Measurements from ENCODE around the gene STXBP5L. TPM values are rescaled to one million over a fixed set of nuclear protein-coding genes. Genes with fewer than 3 reads are reported as not detected.
"Not testable (repeated sequence)": the region's sequence is repeated elsewhere in the genome, so short reads cannot be mapped to it uniquely, and the experiment has no call there.

STXBP5L gene
- polyA plus RNA-seq, 1 donor, result 0.33 TPM

DNA sequence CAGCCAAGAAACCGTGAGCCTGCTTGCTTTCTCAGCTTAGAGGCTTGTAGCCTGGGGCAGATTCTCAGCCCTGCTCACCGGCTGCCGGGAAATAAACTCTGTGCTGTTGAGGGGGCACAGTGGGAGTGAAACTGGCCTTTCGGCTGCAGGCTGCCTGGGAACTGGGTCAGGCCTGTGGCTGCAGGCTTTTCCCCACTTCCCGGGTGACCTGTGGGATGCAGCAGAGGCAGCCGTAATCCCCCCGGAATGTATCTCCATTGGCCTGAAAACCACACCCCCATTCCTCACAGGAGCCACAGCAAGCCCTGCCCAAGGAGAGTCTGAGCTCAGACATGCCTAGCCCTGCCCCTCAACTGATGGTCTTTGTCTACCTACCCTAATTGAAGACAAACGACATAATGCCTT lies 110.9 kb downstream of the STXBP5L start:
- DNase-seq, result no peak

DNA sequence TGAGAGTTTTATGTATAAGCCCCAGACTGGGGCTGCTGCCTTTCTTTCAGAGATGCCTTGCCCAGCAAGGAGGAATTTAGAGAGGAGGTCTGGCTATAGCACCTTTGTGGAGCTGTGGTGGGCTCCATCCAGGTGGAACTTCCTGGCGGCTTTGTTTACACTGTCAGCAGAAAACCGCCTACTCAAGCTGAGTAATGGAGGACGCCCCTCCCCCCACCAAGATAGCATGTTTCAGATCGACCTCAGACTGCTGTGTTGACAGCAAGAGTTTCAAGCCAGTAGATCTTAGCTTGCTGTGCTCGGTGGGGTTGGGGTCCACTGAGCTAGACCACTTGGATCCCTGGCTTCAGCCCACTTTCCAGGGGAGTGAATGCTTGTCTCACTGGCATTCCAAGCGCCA lies 155.6 kb downstream of the STXBP5L start:
- no peak for DNase-seq

DNA sequence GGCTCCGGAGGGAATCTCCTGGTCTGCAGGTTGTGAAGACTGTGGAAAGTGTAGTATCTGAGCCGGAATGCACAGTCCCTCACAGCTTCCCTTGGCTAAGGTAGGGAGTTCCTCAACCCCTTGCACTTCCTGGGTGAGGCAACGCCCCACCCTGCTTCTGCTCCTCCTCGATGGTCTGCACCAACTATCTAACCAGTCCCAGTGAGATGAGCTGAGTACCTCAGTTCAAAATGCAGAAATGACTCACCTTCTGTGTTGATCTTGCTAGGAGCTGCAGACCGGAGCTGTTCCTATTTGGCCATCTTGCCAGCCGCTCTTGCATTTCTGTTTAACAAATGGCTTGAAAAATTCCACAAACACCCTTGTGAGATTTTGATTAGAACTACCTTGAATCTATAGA lies 156.1 kb downstream of the STXBP5L start:
- DNase-seq, result no peak

DNA sequence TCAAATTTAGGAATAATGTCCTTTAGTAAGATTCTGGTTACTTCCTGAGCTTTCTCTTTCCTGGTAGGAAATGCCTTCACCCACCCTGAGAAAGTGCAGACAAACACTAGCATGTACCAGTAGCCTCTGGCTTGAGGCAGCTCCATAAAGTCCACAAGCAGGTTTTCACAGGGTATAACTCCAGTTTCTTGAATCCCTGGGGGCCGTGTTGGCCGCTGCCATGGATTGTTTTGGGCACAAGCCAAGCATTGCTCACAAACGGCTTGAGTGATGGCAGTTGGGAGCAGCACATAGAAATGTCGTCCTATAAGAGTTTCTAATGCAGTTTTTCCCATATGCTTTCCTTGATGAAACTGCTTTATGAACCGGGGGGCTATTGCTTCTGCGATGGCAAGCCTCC lies 164.1 kb downstream of the STXBP5L start:
- peak; percentile 21 for DNase-seq

DNA sequence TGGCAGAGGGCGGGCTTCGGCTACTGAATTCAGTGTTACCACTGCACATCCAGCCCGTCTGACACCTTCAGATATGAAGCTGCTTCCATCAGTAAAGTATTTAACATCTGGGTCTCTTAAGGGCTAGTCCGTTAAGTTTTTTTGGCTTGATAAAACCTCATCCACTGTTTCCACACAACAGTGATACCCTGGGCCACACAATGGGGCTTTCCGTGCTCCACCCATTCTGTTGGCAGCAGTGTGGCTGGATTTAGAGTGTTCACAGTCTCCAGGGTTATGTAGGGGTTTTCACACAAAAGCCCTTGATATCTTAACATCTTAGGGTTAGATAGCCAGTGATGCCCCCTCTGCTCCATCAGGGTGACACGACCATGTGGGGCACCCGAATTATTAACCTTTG lies 165.0 kb downstream of the STXBP5L start:
- no peak for DNase-seq

DNA sequence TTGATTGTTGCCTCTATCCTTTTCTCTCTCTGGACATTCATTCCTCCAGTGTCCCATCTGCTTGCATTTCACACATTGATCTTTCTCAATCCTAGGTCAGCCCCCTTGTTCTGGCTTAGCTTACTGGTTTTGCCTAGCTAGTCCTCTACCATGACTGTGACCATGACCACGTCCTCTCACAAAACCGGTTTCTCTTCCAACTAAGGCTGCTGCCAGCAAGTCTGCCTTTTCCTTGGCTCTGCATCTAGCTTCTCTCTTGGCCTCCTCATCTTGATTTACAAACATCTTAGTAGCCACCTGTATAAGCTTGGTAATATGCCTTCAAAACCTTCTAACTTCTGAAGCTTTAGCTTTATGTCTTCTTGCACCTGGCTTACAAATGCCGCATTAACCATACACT lies 167.2 kb downstream of the STXBP5L start:
- DNase-seq, result no peak

DNA sequence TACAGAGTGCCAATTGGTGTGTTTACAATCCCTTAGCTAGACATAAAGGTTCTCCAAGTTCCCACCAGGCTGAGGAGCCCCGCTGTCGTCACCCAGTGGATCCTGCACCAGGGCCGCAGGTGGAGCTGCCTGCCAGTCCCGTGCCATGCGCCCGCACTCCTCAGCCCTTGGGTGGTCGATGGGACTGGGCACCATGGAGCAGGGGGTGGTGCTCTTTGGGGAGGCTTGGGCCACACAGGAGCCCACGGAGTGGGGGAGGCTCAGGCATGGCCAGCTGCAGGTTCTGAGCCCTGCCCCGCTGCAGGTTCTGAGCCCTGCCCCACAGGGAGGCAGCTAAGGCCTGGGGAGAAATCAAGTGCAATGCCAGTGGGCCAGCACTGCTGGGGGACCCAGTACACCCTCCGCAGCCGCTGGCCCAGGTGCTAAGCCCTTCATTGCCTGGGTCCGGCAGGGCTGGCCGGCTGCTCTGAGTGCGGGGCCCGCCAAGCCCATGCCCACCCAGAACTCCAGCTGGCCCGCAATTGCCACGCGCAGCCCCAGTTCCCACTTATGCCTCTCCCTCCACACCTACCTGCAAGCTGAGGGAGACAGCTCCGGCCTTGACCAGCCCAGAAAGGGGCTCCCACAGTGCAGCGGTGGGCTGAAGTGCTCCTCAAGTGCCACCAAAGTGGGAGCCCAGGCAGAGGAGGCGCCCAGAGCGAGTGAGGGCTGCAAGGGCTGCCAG lies 170.5 kb downstream of the STXBP5L start:
- not testable (repeated sequence) for DNase-seq

DNA sequence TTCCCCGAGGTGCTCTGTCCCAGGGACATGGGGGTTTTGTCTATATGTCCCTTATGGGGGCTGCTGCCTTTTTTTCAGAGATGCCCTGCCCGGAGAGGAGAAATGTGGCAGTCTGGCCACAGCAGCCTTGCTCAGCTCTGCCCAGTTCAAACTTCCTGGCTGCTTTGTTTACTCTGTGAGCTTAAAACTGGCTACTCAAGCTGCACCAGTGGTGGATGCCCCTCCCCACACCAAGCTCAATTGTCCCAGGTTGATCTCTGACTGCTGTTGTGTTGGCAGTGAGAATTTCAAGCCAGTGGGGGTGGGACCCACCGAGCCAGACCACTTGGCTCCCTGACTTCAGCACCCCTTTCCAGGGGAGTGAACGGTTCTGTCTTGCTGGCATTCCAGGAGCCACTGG lies 188.9 kb downstream of the STXBP5L start:
- DNase-seq, result no peak

DNA sequence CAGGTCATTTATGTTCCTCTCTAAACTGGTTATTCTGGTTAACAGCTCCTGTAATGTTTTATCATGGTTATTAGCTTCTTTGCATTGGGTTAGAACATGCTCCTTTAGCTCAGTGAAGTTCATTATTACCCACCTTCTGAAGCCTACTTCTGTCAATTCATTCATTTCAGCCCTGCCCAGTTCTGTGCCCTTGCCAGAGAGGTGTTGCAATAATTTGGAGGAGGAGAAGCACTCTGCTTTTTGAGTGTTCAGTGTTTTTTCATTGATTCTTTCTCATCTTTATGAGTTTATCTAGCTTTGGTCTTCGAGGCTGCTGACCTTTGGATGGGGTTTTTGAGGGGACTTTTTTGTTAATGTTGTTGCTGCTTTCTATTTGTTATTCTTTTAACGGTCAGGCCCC lies 203.1 kb downstream of the STXBP5L start:
- not testable (repeated sequence) for DNase-seq

DNA sequence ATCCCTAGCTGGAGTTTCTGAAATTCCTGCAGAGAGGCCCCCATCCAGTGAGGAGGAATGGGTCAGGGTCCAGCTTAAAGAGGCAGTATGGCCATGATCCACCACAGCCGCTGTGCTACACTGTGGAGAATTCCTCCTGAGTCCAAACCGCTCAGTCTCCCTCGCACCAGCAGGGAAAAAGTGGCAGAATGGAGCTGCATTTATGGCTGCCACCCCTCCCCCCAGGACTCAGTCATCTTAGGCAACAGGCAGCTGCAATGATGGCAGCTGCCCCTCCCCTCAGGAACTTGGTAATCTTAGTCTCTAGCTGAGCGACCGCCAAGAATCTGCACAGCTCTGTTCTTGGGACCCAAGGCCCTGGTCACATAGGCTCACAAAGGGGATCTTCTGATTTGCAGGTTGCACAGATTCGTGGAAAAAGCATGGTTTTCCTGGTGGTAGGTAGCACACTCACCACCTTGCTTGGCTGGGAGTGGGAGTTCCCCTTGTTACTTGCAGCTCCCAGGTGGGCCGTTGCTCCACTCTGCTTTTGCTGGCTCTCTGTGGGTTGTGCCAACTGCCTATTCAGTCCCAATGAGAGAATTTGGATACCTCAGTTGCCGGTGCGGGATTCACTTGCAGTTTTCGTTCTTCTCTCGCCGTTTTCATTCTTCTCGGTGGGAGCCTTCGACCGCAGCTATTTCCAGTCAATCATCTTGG lies 204.1 kb downstream of the STXBP5L start:
- DNase-seq, result no peak

DNA sequence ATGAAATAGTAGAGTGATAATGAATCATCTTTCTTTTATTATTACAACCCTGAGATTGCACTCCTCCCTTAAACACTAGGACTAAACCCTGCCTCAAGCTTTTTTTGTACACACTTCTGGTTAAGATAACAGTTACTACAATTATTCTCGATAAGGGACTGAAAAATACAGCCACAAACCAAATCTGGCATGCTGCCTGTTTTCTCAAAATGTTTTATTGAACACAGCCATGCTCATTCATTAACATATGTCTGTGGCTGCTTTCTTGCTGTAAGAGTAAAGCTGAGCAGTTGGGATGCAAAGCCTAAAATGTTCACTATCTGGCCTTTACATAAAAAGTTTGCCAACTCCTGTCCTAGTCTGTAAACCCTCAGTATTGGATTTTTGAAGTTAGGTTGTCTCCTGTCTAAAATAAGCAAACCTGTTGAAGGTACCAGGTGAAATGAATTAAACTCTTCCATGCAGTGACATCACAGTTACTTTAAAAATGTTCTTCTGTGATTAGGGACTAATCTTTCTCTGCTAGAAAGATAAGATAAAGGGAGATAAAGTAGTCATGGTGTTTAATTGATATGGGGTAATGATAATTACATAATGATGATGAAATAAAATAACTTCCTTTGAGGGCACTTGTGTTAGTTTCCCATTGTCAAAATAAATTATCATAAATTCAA lies 218.2 kb downstream of the STXBP5L start:
- no peak for DNase-seq

DNA sequence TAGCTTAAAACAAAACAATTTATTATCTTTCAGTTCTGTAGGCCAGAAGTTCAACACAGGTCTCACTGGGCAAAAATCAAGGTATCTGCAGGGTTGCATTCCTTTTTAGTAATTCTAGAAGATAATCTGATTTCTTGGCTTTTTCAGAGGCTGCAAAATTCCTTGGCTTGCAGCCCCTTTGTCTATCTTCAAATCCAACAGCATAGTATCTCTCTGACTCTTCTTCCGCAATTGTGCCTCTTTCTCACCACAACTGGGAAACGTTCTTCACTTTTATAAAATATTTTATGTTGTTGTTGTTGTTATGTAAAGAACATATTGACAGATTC lies 218.7 kb downstream of the STXBP5L start:
- no peak for DNase-seq

DNA sequence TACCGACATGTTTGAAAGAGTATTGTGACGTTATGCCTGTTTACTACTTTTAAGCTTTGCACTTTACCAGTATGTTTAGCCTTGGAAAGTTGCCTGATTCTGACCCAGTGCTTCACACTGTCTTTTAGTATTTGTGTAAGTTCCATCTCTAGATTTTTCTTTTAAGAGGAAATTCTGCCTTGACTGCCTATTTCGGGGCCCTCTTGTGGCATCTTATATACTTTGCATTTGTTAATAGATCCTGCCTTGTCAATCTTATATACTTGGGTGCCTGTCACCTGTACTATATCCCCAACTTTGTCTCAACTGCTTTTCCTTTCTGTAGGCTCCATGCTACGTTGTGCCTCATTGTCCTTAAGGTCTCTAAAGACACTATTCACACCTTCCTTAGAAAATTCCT lies 244.6 kb downstream of the STXBP5L start:
- peak; percentile 0 for DNase-seq

DNA sequence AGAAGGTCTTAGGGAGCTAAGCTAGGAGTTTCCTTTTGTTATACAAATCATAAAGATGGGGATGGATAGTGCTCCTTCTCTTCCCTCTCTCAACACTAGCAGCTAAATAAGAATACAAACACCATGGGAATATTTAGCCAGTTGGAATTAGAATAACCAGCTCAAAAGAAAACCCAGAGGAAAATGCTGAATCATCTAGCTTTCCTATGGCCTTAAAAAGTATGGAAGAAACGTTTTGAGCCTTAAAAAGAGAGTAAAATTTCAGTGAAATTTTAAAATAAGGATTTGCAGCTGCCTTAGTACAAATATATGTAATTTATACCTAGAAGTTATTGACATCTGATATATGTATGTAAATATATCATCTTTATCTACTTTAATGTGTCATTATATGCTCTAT lies 245.8 kb downstream of the STXBP5L start:
- DNase-seq, result no peak

DNA sequence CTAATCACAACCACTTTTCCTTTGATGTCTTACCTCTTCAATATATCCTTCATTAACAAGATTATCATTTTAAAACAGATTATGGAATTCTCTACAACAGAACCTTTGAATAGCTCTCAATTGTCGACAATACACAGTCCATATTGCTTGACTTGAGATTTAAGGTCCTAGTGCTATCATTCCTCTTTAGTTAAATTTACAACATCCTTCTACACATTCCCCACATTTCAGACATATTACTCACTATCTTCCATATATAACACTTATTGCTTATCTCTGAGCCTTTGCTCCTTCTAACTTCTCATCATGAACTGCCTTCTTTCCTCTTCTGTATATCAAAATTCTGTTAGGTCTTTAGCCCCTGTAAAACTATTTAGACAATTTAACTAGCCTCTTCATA lies 247.0 kb downstream of the STXBP5L start:
- no peak for DNase-seq

DNA sequence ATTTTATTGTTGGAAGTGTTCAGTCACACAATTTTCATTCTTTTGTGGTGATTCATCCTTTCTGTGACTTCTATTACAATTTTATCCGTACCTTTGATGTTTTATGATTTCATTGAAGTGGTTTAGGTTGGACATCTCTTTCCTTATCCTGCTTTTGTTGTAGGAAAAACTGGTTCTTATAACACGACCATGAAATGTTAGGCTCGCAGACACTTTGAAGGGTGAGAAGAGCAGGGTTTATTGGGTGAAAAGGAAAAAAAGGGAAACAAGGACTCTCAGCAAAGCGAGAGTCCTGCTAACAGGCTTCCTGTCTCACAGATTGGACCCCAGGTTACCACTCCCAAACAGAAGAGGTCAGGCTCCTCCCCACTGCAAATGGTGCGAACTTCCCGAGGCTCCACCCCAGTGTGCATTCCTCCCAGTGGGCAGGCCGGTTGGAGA lies 257.4 kb downstream of the STXBP5L start:
- DNase-seq, result no peak

DNA sequence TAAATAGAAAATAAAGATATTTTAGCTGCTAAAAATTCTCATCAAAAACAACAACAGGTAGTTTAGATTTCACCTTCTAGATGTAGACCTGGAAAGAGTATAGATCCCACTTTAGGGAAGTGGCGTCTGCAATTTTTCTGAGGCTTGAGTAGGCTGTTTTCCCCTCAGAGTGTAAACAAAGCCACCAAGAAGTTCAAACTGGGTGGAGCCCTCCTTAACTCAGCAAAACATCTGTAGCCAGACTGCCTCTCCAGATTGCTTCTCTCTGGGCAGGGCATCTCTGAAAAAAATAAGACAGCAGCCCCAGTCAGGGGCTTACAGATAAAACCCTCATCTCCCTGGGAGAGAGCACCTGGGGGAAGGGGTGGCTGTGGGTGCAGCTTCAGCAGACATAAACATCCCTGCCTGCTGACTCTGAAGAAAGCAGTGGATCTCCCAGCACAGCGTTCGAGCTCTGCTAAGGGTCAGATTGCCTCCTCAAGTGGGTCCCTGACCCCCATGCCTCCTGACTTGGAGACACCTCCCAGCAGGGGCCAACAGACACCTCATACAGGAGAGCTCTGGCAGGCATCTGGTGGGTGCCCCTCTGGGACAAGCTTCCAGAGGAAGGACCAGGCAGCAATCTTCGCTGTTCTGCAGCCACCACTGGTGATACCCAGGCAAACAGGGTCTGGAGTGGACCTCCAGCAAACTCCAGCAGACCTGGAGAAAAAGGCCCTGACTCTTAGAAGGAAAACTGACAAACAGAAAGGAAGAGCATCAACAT lies 259.6 kb downstream of the STXBP5L start:
- no peak for DNase-seq

DNA sequence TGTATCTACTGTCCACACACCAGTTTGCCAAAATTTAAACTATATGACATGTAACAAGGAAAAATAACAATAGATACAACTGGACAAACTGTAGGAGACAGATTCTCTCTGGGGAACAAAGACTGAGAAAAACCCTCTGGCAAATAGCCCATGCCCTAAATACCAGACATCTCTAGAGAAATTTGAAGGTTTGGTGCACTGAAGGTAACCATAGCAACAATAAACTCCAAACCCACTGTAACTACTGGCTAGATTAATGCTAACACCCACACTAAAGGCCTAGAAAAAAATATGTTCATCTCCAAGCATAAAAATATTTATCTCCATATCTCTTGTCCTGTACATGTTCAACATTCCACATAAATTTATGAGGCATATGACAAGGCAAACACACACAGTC lies 267.1 kb downstream of the STXBP5L start:
- DNase-seq, result no peak

DNA sequence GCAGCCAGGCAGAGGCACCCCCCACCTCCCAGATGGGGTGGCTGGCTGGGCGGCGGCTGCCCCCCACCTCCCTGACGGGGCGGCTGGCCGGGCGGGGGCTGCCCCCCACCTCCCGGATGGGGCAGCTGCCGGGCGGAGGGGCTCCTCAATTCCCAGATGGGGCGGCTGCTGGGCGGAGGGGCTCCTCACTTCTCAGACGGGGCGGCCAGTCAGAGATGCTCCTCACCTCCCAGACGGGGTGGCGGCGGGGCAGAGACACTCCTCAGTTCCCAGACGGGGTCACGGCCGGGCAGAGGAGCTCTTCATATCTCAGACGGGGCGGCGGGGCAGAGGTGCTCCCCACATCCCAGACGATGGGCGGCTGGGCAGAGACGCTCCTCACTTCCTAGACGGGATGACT lies 282.6 kb downstream of the STXBP5L start:
- not testable (repeated sequence) for DNase-seq

DNA sequence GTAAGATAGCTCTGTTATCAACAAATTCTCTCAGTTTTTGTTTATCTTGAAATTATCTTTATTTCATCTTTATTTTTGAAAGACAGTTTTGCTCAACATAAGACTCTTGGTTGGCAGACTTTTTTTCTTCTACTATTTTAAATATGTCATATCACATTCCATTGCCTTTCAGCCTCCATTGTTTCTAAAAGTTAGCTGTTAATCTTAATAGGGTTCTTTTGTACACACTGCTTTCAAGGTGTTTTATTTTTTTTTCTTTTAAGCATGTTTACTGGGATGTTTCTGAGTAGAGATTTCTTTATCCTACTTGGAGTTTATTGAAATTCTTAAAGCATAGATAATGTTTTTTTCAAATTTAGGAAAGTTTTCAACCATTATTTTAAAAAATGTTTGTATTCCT lies 294.6 kb downstream of the STXBP5L start:
- no peak for DNase-seq

DNA sequence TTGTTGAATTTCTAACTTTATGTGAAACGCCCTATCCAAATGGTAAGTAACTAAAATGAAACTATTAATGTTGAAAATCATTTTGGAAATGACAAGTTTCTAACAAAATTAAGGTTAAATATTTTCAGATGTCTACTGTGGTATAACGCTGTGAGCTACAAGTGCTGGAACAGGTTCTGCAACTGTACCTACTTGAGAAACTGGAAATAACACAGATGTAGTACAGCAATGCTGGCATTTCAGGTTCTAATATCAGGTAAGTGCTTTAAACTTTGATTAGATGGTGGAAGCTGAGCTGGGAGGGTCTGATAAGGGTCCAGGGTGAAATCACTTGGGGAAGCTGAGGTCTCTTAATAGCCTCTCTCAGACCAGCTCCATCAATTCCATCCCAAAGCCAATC lies 315.1 kb downstream of the STXBP5L start:
- no peak for DNase-seq

DNA sequence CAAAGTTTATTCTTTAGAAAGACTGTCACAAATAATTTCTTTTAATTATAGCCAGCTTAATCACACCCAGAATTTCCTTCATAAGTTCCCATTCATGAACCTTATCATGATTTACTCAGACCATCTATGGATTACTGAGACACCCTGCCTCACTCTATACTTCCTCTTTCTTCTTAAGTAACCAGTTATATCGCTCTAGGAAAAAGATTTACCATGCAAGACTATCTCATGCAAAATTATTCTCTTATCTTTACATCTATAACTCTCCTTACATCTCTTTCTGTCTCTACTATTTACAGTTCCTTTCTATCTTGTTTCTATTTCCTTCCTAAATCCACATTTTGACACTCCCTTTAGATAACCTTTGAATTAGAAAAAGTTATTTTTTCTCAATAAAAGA lies 321.0 kb downstream of the STXBP5L start:
- DNase-seq, result no peak

DNA sequence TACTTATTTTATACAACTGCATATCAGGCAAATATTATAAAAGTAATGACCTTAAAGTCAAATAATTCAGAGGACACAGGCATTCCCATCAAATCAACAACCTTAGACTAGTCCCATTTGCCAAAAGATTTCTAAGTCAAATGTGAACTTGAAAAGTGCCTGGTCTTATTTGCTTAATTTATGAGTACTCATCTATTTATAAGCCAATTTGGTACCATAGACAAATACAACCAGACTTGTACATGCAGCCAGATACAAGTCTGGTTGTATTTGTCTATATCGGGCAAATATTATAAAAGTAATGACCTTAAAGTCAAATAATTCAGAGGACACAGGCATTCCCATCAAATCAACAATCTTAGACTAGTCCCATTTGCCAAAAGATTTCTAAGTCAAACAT lies 322.2 kb downstream of the STXBP5L start:
- not testable (repeated sequence) for DNase-seq
